GM12878 (cell line): ENCODE data around the gene SYNCRIP. TPM values are rescaled to one million over a fixed set of nuclear protein-coding genes. Genes with fewer than 3 reads are reported as not detected.

ENCODE experiments used
- ATAC-seq: fragments of 200-7000 bp; cut with Tn5 transposase; 3 replicates; pipeline ENCODE4 v1.9.1; 2020; ENCODE audit warnings: mild to moderate bottlenecking, moderate library complexity
- BruUV-seq: library from RNA; stranded (reverse); fragments of 400-500 nt; replicated peaks from 2 replicates; lab custom pipeline; 2021; lab: Mats Ljungman, UMichigan
- CTCF ChIA-PET: fragments of 300-600 bp; sonication (Branson Sonifier 250); formaldehyde crosslinking; extraction: SDS; loops from one replicate; lab custom pipeline; 2021; ENCODE audit warnings: inconsistent platforms; lab: Yijun Ruan, JAX
- POLR2A ChIA-PET: fragments of 350-600 bp; formaldehyde crosslinking; extraction: SDS; loops from one replicate; lab custom pipeline; 2021; ENCODE audit warnings: inconsistent platforms; lab: Charles Lee
- RAD21 ChIA-PET: fragments of 300-600 bp; sonication (Branson Sonifier 250); formaldehyde crosslinking; loops from one replicate; lab custom pipeline; 2023; ENCODE audit warnings: antibody characterized with exemption; ENCODE audit not compliant: unreplicated experiment; lab: Charles Lee
- SMC1A ChIA-PET: fragments of 300-600 bp; sonication (Branson Sonifier 250); formaldehyde crosslinking; loops from one replicate; lab custom pipeline; 2023; ENCODE audit not compliant: unreplicated experiment, uncharacterized antibody; lab: Charles Lee
- DNase-seq: peaks from one replicate; pipeline ENCODE4 v3.0.0-alpha.2; 2011; ENCODE audit warnings: low read depth, low spot score
- FAIRE-seq: peaks from 3 replicates; lab custom pipeline; 2011; peaks lifted over from hg19 to GRCh38; lab: Jason Lieb, UNC
- H2AFZ ChIP-seq: 2 replicates; pipeline ENCODE4 v1.6.0; 2011; ENCODE audit warnings: low read depth, low read length, control low read depth; ENCODE audit not compliant: control insufficient read depth
- H3K27ac ChIP-seq: 2 replicates; pipeline ENCODE4 v1.5.1; 2011; ENCODE audit warnings: control low read depth; ENCODE audit not compliant: control insufficient read depth, insufficient read depth
- H3K27me3 ChIP-seq, 2 experiments: replicated peaks in 1 of 2; 2 replicates each; pipeline versions ENCODE4 v1.6.0 to v1.6.1; 2011; ENCODE audit warnings: low read length in 1 of 2; ENCODE audit not compliant: control insufficient read depth in 2 of 2, insufficient read depth in 2 of 2
- H3K36me3 ChIP-seq, 2 experiments: 2 replicates each; pipeline ENCODE4 v1.5.1; 2011; ENCODE audit warnings: low read length in 1 of 2; ENCODE audit not compliant: control insufficient read depth in 2 of 2, insufficient read depth in 2 of 2
- H3K4me1 ChIP-seq: 2 replicates; pipeline ENCODE4 v1.6.1; 2011; ENCODE audit warnings: mild to moderate bottlenecking, low read length, moderate library complexity, mixed read lengths; ENCODE audit not compliant: control insufficient read depth, insufficient read depth
- H3K4me2 ChIP-seq: 2 replicates; pipeline ENCODE4 v1.6.0; 2011; ENCODE audit warnings: control low read depth; ENCODE audit not compliant: control insufficient read depth, insufficient read depth
- H3K4me3 ChIP-seq: fragments of 200-600 bp; sonication (generic); 2 replicates; pipeline ENCODE4 v1.5.1; 2016
- H3K79me2 ChIP-seq: 2 replicates; pipeline ENCODE4 v1.6.0; 2011; ENCODE audit warnings: low read length; ENCODE audit not compliant: control insufficient read depth, insufficient read depth
- H3K9ac ChIP-seq: 2 replicates; pipeline ENCODE4 v1.8.0; 2011; ENCODE audit warnings: low read length, control low read depth, mixed read lengths; ENCODE audit not compliant: control insufficient read depth, insufficient read depth
- H3K9me3 ChIP-seq: replicated peaks from 3 replicates; pipeline ENCODE4 v1.5.1; 2011; ENCODE audit warnings: mild to moderate bottlenecking, low read length; ENCODE audit not compliant: control insufficient read depth, insufficient read depth
- H4K20me1 ChIP-seq: 2 replicates; pipeline ENCODE4 v1.6.0; 2011; ENCODE audit not compliant: control insufficient read depth, insufficient read depth
- BCL3 ChIP-seq: IDR thresholded peaks from 2 replicates; pipeline ENCODE4 v1.6.1; 2011; ENCODE audit warnings: borderline replicate concordance, low read depth, mild to moderate bottlenecking, moderate library complexity, low read length; ENCODE audit not compliant: insufficient read depth, poor library complexity, severe bottlenecking
- BMI1 ChIP-seq: fragments of 450-650 bp; IDR thresholded peaks from 2 replicates; pipeline ENCODE4 v1.6.1; 2016; ENCODE audit warnings: mild to moderate bottlenecking, moderate library complexity, borderline replicate concordance
- MEF2B ChIP-seq: fragments of 450-650 bp; IDR thresholded peaks from 2 replicates; pipeline ENCODE4 v1.6.1; 2018; ENCODE audit warnings: mild to moderate bottlenecking, moderate library complexity; ENCODE audit not compliant: partially characterized antibody, poor library complexity, severe bottlenecking
- MXI1 ChIP-seq: fragments of 150-350 bp; IDR thresholded peaks from 2 replicates; pipeline ENCODE4 v1.6.1; 2011; ENCODE audit warnings: low read depth, mild to moderate bottlenecking, inconsistent platforms, low read length, improper control_type of control experiment
- NFXL1 ChIP-seq: fragments of 450-650 bp; IDR thresholded peaks from 2 replicates; pipeline ENCODE4 v1.6.1; 2017; ENCODE audit warnings: antibody characterized with exemption, mild to moderate bottlenecking, borderline replicate concordance
- SRF ChIP-seq, 2 experiments: IDR thresholded peaks; 2 replicates each; pipeline ENCODE4 v1.6.1; 2011; ENCODE audit warnings: low read depth in 2 of 2, low read length in 2 of 2, mild to moderate bottlenecking in 1 of 2, moderate library complexity in 1 of 2
- TBL1XR1 ChIP-seq: IDR thresholded peaks from 2 replicates; pipeline ENCODE4 v1.6.1; 2012; ENCODE audit warnings: low read depth, low read length, improper control_type of control experiment
- ZBTB11 ChIP-seq: fragments of 450-650 bp; formaldehyde crosslinking; IDR thresholded peaks from 2 replicates; pipeline ENCODE4 v1.5.0; 2022; ENCODE audit warnings: mild to moderate bottlenecking, missing genetic modification characterization
- WGBS: methylation state at CpG from one replicate; pipeline ENCODE4 v1.1.6; 2016; ENCODE audit warnings: low lambda C conversion rate; ENCODE audit not compliant: insufficient replicate concordance, insufficient coverage; ENCODE audit errors: missing lambda C conversion rate; 5-methylcytosine and 5-hydroxymethylcytosine counted together
- in situ Hi-C: fragments of 300-500 bp; cut with MboI; formaldehyde crosslinking; loops from 9 replicates; pipeline ENCODE4 v1.14.3; 2018; ENCODE audit warnings: mixed read lengths
- intact Hi-C: fragments of 100-400 bp; cut with micrococcal nuclease; formaldehyde crosslinking; loops from one replicate; pipeline ENCODE4 v1.14.2; 2022; ENCODE audit not compliant: unreplicated experiment
- polyA plus RNA-seq, 11 experiments: library from polyadenylated mRNA; depleted of rRNA in 4 of 11; unstranded in 6 of 11; stranded (reverse) in 5 of 11; fragments of >200 nt; fragmentation: Nextera tagmentation in 4 of 11; fragmentation: Illumina TruSeq in 1 of 11; extraction: Ambion mirVana in 4 of 11; extraction: Trizol in 1 of 11; gene quantifications; 1 replicate in 1 of 11; 2 replicates in 10 of 11; pipeline versions ENCODE4 v1.2.1 to v1.2.3, GENCODE V29; 2011 to 2016; ENCODE audit warnings: inconsistent platforms in 2 of 11, missing spikeins in 2 of 11, low read depth in 1 of 11
- total RNA-seq, 4 experiments: library from RNA; depleted of rRNA in 3 of 4; stranded (reverse); fragments of >200 nt in 3 of 4; fragmentation: Illumina TruSeq in 1 of 4; extraction: Trizol in 1 of 4; gene quantifications; 2 replicates each; pipeline versions ENCODE4 v1.2.1 to v1.2.3, GENCODE V29; 2013 to 2021
- TF ChIP-seq, protein P1 (sequence below): fragments of 450-650 bp; IDR thresholded peaks from 2 replicates; pipeline ENCODE4 v1.6.1; 2017; ENCODE audit warnings: mild to moderate bottlenecking, moderate library complexity
- TF ChIP-seq, protein P2 (sequence below): fragments of 450-650 bp; IDR thresholded peaks from 2 replicates; pipeline ENCODE4 v1.6.1; 2017; ENCODE audit warnings: borderline replicate concordance
- TF ChIP-seq, protein P3 (sequence below): fragments of 150-350 bp; IDR thresholded peaks from 2 replicates; pipeline ENCODE4 v1.6.1; 2014; ENCODE audit warnings: mild to moderate bottlenecking, low read depth, low read length

Gene SYNCRIP
- total and polyA plus RNA-seq, 10 of the 15 experiments (the other 5 are each of a cell fraction or from before 2014, with no cell fraction given) = 28.4 to 255 (median 131) TPM

GRCh38 chr6:85602100-85602499, 40.6 kb downstream of the SYNCRIP start:
- Histone ChIP-seq H3K4me3 (no peak overlapping the region), H3K9me3 (no peaks in the 10 kb centered on the region), H3K27me3 (no peaks in the 10 kb centered on the region), H3K79me2 (no peaks in the 10 kb centered on the region), H3K36me3 (peaks cover 0 to 3% of the 10 kb centered on the region in 2 experiments; a peak in 1 of 4 replicates), H2AFZ (no peak overlapping the region), H3K4me1 (no peaks in the 10 kb centered on the region), H3K27ac (no peak overlapping the region), H3K4me2 (no peak overlapping the region), H4K20me1 (no peaks in the 10 kb centered on the region), H3K9ac (no peak overlapping the region)
- no peak for DNase-seq
- ChIA-PET RAD21 (no interaction called here), CTCF (no interaction called here), POLR2A (interaction anchor here (0.8 kb wide), 2 partner anchors 36 to 77 kb away, joined by 3 to 4 read pairs; no protein-coding TSS in a partner anchor), SMC1A (interaction anchor here (0.7 to 1.4 kb wide), 2 partner anchors 10 to 63 kb away, joined by 3 to 6 read pairs; no protein-coding TSS in a partner anchor)
- 88% methylated on average over 4 of the region's 4 CpGs for WGBS
- BruUV-seq = no TSS peak
- no peak for FAIRE-seq
- ATAC-seq = no peak
- intact Hi-C loops (no loop called here), in situ Hi-C loops (no loop called here)
- no peak for TF ChIP-seq BCL3
- TF ChIP-seq, protein P1, sequence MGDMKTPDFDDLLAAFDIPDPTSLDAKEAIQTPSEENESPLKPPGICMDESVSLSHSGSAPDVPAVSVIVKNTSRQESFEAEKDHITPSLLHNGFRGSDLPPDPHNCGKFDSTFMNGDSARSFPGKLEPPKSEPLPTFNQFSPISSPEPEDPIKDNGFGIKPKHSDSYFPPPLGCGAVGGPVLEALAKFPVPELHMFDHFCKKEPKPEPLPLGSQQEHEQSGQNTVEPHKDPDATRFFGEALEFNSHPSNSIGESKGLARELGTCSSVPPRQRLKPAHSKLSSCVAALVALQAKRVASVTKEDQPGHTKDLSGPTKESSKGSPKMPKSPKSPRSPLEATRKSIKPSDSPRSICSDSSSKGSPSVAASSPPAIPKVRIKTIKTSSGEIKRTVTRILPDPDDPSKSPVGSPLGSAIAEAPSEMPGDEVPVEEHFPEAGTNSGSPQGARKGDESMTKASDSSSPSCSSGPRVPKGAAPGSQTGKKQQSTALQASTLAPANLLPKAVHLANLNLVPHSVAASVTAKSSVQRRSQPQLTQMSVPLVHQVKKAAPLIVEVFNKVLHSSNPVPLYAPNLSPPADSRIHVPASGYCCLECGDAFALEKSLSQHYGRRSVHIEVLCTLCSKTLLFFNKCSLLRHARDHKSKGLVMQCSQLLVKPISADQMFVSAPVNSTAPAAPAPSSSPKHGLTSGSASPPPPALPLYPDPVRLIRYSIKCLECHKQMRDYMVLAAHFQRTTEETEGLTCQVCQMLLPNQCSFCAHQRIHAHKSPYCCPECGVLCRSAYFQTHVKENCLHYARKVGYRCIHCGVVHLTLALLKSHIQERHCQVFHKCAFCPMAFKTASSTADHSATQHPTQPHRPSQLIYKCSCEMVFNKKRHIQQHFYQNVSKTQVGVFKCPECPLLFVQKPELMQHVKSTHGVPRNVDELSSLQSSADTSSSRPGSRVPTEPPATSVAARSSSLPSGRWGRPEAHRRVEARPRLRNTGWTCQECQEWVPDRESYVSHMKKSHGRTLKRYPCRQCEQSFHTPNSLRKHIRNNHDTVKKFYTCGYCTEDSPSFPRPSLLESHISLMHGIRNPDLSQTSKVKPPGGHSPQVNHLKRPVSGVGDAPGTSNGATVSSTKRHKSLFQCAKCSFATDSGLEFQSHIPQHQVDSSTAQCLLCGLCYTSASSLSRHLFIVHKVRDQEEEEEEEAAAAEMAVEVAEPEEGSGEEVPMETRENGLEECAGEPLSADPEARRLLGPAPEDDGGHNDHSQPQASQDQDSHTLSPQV = no peak
- TF ChIP-seq NFXL1 = no peak
- TF ChIP-seq, protein P2, sequence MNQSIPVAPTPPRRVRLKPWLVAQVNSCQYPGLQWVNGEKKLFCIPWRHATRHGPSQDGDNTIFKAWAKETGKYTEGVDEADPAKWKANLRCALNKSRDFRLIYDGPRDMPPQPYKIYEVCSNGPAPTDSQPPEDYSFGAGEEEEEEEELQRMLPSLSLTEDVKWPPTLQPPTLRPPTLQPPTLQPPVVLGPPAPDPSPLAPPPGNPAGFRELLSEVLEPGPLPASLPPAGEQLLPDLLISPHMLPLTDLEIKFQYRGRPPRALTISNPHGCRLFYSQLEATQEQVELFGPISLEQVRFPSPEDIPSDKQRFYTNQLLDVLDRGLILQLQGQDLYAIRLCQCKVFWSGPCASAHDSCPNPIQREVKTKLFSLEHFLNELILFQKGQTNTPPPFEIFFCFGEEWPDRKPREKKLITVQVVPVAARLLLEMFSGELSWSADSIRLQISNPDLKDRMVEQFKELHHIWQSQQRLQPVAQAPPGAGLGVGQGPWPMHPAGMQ = no peak
- TF ChIP-seq BMI1 = no peak
- TF ChIP-seq ZBTB11 (CRISPR knock-in tag) = no peak
- TF ChIP-seq TBL1XR1 = no peak
- TF ChIP-seq MXI1 = no peak
- TF ChIP-seq, protein P3, sequence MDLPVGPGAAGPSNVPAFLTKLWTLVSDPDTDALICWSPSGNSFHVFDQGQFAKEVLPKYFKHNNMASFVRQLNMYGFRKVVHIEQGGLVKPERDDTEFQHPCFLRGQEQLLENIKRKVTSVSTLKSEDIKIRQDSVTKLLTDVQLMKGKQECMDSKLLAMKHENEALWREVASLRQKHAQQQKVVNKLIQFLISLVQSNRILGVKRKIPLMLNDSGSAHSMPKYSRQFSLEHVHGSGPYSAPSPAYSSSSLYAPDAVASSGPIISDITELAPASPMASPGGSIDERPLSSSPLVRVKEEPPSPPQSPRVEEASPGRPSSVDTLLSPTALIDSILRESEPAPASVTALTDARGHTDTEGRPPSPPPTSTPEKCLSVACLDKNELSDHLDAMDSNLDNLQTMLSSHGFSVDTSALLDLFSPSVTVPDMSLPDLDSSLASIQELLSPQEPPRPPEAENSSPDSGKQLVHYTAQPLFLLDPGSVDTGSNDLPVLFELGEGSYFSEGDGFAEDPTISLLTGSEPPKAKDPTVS = no peak
- TF ChIP-seq MEF2B = no peak
- TF ChIP-seq SRF (IDR thresholded peaks at IDR 0.05; ENCODE audit: low read depth in 2 of 2, low read length in 2 of 2) = no peak
